GM12872 (cell line): Measurements from ENCODE around the gene QRSL1.

Experiments used
- TF ChIP-seq, protein P1 (sequence below): IDR thresholded peaks from 3 replicates; pipeline ENCODE4 v1.5.1; 2011; ENCODE audit warnings: low read depth, mild to moderate bottlenecking, low read length, moderate library complexity; ENCODE audit not compliant: insufficient read depth

QRSL1 gene, protein sequence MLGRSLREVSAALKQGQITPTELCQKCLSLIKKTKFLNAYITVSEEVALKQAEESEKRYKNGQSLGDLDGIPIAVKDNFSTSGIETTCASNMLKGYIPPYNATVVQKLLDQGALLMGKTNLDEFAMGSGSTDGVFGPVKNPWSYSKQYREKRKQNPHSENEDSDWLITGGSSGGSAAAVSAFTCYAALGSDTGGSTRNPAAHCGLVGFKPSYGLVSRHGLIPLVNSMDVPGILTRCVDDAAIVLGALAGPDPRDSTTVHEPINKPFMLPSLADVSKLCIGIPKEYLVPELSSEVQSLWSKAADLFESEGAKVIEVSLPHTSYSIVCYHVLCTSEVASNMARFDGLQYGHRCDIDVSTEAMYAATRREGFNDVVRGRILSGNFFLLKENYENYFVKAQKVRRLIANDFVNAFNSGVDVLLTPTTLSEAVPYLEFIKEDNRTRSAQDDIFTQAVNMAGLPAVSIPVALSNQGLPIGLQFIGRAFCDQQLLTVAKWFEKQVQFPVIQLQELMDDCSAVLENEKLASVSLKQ

DNA sequence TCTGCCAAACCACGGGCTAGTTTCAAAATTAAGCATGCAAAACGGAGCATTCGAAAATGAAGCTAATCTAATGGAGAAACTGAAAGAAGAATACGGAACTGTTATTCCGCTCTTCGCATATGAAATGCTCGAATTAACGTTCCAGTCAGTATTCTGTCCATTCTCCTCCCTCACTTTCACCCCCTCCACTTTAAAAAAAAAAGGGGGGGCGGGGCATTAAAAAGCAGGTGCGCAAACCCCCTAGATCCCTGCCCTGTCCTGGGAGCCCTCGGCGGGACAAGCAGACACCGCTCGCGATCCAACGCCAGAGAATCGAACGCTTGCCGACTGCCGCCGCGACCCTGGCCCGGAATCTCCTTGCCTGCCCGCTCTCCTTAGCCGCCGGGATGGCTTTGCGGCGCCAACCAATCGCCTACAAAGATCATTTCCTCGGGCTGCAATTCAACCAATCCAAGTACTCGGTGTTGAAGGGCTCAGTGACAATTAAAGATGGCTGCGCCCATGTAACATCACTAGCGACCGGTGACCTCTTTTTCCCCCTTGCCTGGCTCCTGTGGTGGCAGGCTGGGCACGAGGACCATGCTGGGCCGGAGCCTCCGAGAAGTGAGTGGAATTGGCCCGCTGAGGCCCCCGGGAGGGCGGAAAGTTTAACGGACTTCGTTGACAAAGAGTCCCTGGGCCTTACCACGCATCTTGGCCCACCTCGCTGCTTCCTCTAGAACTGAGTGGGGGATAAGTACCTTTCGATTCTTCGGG, at the start of gene QRSL1, which contains the start of gene RTN4IP1:
TSS of gene QRSL1 (plus strand) at position 476 of the 756 bp plus-strand sequence. CDS start at position 580, 104 bp downstream.
TSS of gene RTN4IP1 (minus strand) at position 396 of the 756 bp plus-strand sequence. CDS start 477 bp downstream, outside the sequence.
- TF ChIP-seq, protein P1, sequence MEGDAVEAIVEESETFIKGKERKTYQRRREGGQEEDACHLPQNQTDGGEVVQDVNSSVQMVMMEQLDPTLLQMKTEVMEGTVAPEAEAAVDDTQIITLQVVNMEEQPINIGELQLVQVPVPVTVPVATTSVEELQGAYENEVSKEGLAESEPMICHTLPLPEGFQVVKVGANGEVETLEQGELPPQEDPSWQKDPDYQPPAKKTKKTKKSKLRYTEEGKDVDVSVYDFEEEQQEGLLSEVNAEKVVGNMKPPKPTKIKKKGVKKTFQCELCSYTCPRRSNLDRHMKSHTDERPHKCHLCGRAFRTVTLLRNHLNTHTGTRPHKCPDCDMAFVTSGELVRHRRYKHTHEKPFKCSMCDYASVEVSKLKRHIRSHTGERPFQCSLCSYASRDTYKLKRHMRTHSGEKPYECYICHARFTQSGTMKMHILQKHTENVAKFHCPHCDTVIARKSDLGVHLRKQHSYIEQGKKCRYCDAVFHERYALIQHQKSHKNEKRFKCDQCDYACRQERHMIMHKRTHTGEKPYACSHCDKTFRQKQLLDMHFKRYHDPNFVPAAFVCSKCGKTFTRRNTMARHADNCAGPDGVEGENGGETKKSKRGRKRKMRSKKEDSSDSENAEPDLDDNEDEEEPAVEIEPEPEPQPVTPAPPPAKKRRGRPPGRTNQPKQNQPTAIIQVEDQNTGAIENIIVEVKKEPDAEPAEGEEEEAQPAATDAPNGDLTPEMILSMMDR: no peak

DNA sequence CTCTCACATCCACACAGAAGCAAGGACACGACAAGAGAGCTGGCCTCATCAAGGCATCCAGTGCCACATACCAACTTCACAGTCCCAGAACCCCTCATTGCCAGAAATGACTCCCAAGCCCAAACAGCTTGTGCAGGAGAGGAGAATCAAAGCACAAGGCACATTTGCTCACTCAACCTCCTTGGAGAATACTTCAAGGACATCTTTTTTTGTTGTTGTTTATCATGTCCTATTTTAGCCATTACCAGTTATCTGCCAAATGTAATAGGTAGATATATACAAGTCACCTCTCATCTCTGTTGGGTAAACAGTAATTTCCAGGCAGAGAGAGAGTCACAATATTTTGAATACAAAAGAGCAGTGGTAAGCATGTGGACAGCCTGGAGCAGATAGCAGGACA, 47.9 kb upstream of the QRSL1 start:
- TF ChIP-seq, protein P1: no peak

DNA sequence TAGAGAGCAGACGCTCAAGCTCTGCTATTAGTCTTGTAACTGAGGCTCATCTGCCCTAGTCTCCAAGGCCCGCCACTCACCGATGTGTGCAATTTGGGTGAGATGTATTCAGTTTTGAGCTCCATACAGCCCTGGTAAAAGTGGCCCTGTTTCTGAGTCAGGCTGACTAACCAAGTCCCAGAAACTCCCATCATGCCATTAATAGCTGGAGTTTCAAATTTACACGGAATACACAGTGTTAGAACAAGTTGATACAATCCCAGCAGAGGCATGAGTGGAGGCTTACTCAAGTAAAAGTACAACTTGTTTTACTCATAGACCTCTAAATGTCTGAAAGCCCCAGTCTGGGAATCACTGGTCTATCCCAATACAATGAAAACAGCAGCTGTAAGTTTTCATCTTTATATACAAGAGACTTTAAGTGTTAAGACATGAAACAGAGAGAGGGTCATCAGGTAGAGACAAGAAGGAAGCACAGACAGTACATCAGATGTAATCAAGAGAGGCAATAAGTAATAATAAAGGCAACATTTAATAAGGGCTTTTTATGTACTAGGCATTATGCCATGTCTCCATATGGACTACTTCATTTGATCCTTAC, 42.5 kb upstream of the QRSL1 start:
- TF ChIP-seq, protein P1: no peak

DNA sequence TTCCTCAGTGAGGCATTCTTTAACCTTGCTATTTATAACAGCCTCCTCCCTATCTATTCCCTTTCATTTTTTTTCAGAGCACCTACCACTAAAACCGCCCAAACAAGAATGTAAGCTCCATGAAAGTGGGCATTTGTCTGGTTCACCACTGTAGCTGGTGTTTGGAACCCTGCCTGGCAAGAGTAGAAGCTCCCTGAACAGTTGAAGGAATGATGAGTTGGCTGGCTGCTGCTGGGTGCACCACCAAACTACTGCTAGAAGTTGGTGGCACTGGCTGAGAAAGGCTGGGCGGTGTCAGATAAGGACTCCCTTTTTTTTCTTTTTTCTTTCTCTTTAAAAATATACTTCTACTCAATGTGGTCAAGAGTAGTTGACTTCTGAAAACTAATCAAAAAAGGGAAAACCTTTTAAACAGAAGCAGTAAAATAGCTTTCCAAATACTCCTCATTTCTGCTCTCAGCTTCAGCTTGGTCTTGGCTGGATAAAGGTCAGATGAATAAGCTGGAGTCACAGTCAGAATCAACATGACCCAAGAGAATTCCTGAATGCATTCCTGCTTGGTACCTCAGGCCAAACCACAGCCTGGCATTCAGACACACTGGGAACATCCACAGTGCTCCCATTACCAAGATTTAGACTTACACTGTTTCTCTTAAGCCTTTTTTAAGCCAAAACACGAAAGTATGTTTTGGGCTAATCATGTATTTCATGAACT, 38.1 kb upstream of the QRSL1 start:
- TF ChIP-seq, protein P1: no peak

DNA sequence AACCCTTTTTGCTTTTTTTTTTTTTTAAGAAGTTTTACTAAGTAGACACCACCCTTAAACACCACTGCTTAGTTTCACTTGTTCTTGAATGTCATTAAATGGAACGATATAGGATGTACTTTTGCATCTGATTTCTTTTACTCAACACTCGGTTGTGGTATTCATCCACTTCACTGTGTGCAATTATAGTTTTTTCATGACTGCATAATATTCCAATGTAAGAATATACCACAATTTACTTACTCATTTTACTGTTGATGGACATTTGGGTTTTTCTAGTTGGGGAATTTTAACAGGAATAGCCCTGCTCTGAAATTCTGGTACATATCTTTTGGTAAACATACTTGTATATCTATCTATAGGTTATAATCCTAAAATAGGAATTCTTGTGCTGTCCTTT, 29.9 kb upstream of the QRSL1 start:
- TF ChIP-seq, protein P1: no peak

DNA sequence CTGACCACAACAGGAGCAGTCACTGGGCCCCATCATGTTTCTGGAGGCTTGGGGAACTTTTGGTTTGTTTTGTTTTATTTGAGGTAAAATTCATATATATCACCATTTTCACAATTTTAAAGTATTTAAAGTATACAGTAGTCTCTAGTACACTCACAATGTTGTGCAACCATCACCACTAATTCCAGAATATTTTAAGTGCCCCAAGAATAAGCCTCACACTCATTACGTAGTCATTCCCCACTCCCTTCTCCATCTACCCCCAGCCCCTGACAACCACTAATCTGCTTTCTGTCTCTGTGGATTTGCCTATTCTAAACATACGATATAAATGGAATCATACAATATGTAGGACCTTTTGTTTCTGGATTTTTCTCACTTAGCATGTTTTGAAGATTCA, 29.0 kb upstream of the QRSL1 start:
- TF ChIP-seq, protein P1: no peak
